ENCODE data around the gene SPP1.

The SPP1 gene

DNA sequence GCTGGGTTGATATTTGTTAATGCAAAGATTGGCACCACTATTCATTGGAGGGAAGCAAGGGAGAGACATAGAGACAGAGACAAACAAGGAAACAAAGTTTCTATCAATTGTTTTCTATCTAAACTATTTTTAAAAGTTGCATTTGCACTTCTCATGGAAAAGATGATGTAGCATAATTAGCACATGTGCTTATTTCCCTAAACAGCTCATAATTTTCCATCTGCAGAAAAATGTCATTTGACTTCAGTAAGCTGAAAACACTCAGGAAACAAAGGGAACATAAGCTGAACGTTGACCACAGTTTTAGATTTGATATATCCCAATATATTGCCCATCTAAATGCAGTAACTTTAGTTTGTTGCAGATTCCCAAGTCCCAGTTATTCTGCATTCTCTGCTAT lies 18.5 kb upstream of the SPP1 start:
- no peak for DNase-seq

GRCh38 chr4:87961993-87962392 lies 13.5 kb upstream of the SPP1 start:
- DNase-seq: no peak

DNA sequence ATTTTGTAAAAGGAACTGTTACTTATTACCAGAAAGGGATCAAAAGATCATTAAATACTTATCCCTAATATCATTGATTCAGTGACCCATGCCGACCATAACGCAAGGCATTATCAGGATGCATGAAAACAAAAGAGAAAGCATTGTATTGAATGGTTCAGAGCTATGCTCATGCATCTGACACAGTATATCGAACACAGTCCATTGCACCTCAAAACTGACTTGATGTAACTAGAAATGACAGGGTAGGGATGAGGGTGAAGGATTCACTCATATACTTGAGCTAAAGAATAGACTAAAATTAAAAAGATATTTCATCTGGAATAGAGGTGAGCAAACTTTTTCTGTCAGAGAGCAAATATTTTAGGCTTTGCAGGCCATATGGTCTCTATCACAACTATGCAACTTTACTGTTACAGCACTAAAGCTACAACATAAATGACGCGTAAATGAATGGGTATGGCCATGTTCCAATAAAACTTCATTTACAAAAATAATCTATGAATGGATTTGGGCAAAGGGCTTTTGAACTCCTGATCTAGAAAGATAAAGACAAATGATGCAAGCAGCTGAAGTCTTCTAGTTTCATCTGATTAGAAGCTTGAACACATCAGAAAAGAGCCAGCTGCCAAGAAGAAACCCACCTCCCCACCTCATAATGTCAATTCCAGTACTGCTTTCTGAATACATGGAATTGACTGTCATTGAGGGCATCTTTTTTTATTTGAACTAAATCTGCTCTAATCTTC lies 12.9 kb upstream of the SPP1 start:
- DNase-seq: no peak

- no peak for DNase-seq
These were observed 10.0 kb upstream of the SPP1 start for GRCh38 chr4:87965501-87965975.

DNA sequence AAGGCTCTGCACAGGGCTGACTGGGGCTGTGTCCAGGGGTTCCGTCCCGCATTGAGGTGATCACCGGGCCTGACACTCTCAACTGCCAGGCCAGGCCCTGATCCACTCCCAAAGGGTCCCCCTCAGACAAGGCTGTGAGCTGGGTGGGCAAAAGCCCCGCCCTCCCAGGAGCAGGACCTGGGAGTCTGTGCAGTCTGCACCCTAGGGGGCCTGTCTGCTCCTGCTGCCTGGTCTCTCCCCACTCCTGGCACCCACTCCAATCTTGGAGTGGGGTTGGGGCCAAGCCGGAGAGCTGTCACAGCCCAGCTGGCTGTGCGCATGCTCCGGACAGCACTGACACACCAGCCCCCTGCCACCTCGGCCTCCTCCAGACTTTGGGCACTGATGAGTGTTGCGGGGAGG lies 9.4 kb upstream of the SPP1 start:
- no peak for DNase-seq

DNA sequence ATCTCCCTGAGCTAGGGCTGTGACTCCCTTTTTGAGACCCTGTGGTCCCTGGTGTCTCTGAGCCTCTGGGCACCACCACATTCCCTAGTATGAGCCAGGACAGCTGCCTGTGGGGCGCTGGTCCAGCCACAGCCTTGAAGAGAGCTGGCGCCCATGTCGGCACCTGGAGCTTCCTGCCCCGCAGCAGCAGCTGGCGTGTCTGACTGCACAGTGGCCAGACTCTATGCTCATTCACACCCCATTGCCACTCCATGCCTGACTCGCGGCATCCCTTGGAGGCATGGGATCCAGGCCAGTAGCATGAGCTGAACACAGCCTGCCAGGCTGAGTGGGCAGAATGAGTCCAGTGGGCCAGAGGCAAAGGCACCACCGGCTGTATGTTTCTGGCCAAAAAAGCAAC lies 8.3 kb upstream of the SPP1 start:
- no peak for DNase-seq

DNA sequence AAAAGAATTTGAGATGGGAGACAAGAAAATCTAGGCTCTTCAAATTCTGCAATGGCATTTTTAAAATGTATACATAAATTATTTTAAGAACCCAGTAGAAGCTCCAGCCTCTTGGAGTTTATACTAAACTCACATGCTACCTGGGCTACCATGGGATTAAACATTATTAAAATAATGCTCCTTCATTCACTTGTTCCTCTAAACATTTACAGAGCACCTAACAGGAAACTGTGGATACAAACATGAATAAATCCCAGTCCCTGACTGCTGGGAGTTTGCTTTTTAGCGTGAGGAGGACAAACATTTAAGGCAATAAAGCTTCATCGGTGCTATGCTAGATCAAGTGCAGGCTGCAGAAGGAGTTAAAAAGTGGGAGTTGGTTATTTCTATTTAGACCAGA lies 5.4 kb upstream of the SPP1 start:
- no peak for DNase-seq

- DNase-seq: no peak
These were observed 3.6 kb upstream of the SPP1 start for GRCh38 chr4:87971866-87972265.

DNA sequence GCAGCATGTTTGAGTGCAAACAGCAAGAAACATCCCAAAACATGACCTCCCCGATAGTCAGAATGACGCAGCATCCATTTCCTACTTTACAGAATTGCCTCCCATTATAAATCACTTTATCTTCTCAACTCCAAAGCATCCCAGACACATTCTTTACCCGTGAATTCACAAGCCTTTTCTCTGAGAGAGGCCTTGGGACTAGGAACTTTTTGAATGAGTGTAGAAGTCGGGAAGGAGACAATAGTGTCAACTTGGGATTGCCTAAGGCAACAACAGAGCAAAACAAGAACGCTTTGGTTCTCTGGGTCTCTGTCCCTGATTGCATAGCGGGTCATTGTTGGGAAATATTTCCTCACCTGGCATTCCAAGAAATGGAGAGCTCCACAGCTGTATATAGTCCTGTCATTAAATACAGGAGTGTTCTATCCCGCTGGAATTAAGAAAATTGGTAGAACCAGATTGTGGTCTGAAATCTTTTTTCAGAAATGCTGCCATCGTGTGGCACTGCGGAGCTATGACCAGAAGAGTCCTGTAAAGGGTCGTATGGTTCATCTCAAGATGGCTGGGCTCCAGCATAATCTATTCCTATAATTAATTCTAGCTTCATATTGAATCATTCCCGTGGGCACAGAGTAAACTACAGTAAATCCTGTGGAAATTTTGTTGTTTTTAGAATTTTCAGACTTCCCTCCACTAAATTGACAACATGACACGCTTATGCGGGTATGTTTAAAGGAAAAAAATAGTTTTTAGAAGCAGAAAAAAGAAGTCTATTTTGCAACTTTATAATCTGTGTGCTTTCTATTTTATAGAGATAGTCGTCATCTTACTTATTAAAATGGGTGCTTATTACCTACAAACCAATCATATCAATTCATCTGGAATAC lies 2.0 kb upstream of the SPP1 start:
- no peak for DNase-seq

- DNase-seq: no peak
These were observed 555 bp upstream of the SPP1 start for GRCh38 chr4:87974856-87975462.

GRCh38 chr4:87977521-87978278 lies 2.2 kb downstream of the SPP1 start:
- DNase-seq: no peak

DNA sequence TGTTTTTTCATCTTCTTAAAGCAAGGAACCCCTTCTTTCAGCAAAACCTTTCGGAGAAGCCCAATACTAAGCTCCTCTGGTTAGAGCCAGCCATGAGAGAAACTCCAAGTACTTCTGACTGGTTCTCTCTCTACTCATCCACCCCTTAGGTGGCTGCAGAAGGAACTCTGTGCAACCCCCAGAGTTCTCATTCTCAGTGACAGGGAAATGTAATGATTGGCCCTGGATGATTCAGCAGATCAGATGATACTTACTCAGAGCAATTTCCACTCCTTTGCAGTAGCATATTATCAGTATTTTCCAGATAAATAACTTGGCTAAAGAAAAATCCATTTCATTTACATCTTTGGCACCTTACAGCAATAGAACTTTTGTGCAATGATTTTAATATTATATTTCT lies 3.2 kb downstream of the SPP1 start:
- DNase-seq: no peak

GRCh38 chr4:87979810-87980209 lies 4.3 kb downstream of the SPP1 start:
- DNase-seq: no peak

GRCh38 chr4:87981486-87981885 lies 6.0 kb downstream of the SPP1 start:
- DNase-seq: no peak

- DNase-seq: no peak
These were observed 6.5 kb downstream of the SPP1 start for GRCh38 chr4:87982036-87982435.

DNA sequence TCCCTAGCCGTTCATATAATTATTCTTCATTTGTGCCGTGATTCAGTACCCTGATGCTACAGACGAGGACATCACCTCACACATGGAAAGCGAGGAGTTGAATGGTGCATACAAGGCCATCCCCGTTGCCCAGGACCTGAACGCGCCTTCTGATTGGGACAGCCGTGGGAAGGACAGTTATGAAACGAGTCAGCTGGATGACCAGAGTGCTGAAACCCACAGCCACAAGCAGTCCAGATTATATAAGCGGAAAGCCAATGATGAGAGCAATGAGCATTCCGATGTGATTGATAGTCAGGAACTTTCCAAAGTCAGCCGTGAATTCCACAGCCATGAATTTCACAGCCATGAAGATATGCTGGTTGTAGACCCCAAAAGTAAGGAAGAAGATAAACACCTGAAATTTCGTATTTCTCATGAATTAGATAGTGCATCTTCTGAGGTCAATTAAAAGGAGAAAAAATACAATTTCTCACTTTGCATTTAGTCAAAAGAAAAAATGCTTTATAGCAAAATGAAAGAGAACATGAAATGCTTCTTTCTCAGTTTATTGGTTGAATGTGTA lies 7.0 kb downstream of the SPP1 start:
- no peak for DNase-seq

DNA sequence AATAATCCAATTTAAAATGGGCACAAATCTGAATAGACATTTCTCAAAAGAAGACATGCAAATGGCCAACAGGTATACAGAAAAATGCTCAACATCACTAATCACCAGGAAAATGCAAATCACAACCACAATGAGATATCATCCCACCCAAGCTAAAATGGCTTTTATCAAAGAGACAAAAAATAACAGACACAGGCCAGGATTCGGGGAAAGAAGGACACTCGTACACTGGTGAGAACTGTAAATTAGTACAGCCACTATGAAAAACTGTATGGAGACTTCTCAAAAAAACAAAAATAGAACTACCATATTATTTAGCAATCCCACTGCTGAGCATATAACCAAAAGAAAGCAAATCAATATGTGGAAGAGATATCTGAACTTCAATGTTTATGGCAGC lies 8.5 kb downstream of the SPP1 start:
- DNase-seq: no peak

DNA sequence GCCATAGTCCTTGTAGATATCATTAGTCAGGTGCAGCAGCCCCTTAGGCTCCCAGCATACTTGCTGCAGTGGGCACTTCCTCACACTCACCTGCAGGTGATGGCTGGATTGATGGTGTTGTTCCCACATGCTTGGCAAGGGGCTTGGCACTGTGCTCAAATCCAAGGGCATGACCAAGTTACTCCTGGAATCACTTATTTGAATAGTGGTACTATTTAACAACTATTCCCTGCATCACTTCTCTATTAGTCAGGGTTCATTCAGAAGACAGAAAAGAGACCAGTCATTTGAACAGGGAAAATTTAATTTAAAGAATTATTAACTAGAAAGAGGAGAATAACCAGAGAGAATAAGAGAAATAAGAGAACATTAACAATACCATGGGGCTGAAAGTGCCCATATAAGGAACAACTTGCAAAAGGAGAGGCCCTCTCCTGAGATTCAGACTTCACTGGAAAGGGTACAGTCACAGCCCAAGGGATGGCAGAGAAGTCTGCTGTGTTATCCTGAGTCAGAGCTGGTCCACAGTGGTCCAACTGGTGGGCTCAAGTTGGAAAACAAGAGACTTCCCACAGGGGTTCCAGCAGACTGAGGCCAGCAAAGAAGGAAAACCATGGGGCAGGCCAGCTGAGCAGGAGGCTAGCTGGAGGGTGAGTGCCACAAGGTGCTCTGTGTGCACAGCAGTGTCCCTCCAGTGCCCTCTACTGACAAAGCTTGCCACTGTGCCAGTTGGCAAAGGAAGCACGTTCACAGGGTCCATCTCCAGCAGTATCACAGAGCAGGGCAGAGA lies 9.8 kb downstream of the SPP1 start:
- DNase-seq: no peak

GRCh38 chr4:87985887-87986200 lies 10.3 kb downstream of the SPP1 start:
- no peak for DNase-seq

DNA sequence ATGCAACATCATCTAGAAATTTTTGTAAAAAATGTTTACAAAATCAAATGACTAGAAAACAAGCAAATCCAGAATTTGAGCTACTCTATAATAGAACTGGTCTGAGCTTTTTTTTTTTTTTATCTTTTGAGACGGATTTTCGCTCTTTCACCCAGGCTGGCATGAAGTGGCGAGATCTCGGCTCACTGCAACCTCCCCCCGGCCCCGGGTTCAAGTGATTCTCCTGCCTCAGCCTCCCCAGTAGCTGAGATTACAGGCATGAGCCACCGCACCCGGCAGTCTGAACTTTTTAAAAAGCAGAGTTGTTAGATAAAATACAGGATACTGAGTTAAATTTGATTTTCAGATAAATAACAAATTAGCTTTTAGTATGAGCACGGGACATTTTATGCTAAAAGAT lies 11.0 kb downstream of the SPP1 start:
- no peak for DNase-seq

- DNase-seq: no peak
These were observed 14.3 kb downstream of the SPP1 start for GRCh38 chr4:87989765-87990164.

GRCh38 chr4:87995435-87995834 lies 19.9 kb downstream of the SPP1 start:
- no peak for DNase-seq

Data from NCI-H1436 treated with DMSO at 0.1 percent for 48 hours (cell line).